Thoracic aorta (tissue), 2 donors: ENCODE measurements around the gene RAP1A. TPM values are rescaled to one million over a fixed set of nuclear protein-coding genes. Genes with fewer than 3 reads are reported as not detected.

Experiments
- ATAC-seq: fragments of 150-250 bp; one replicate; pipeline ENCODE4 v1.8.0; 2017; ENCODE audit warnings: low read depth; ENCODE audit not compliant: insufficient number of reproducible peaks, low FRiP score
- DNase-seq: peaks from one replicate; pipeline ENCODE4 v3.0.0-alpha.2; 2020; ENCODE audit warnings: low spot score
- H3K27ac ChIP-seq, 2 donors: fragments of 200-600 bp; sonication (generic); 1 replicate in 1 of 2; 2 replicates in 1 of 2; pipeline ENCODE4 v1.5.1; 2016; ENCODE audit warnings: mild to moderate bottlenecking in 2 of 2, moderate library complexity in 2 of 2
- H3K27me3 ChIP-seq: fragments of 200-600 bp; sonication (generic); replicated peaks from 2 replicates; pipeline ENCODE4 v1.6.0; 2016; ENCODE audit warnings: mild to moderate bottlenecking; ENCODE audit not compliant: insufficient read depth
- H3K36me3 ChIP-seq: fragments of 200-600 bp; sonication (generic); one replicate; pipeline ENCODE4 v1.5.1; 2016
- H3K4me1 ChIP-seq, 2 donors: fragments of 200-600 bp; sonication (generic); 1 replicate in 1 of 2; 2 replicates in 1 of 2; pipeline versions ENCODE4 v1.5.1 to v1.6.0; 2016; ENCODE audit warnings: low read depth in 2 of 2, mild to moderate bottlenecking in 1 of 2; ENCODE audit not compliant: control insufficient read depth in 1 of 2
- H3K4me3 ChIP-seq: fragments of 200-600 bp; sonication (generic); 2 replicates; pipeline ENCODE4 v1.5.1; 2016; ENCODE audit warnings: mild to moderate bottlenecking
- H3K9me3 ChIP-seq: fragments of 200-600 bp; sonication (generic); 2 replicates; pipeline ENCODE4 v1.5.1; 2016
- CTCF ChIP-seq: fragments of 200-600 bp; sonication (generic); IDR thresholded peaks from one replicate; pipeline ENCODE4 v1.5.1; 2019; ENCODE audit warnings: antibody characterized with exemption
- total RNA-seq, 2 donors: library from RNA; depleted of rRNA; stranded (reverse); fragments of >200 nt; gene quantifications; one replicate each; pipeline versions ENCODE4 v1.1.0 to v1.2.3, GENCODE V29; 2016

RAP1A gene
- total RNA-seq, 2 donors from 2014 or later = 67.4 to 75.0 TPM

GRCh38 chr1:111691886-111692285 lies 72.3 kb downstream of the RAP1A start:
- DNase-seq (no peak), ATAC-seq (no peak)
- Histone ChIP-seq H3K4me1 (peaks cover 11 to 26% of the 10 kb centered on the region in 2 donors), H3K36me3 (no peaks in the 10 kb centered on the region), H3K9me3 (no peaks in the 10 kb centered on the region), H3K4me3 (no peak overlapping the region), H3K27me3 (no peaks in the 10 kb centered on the region), H3K27ac (no peak overlapping the region)
- TF ChIP-seq CTCF = no peak

- peaks cover 17% of the 10 kb centered on the region for H3K36me3 ChIP-seq
- H3K4me1 ChIP-seq = peaks cover 6 to 22% of the 10 kb centered on the region in 2 donors
These were observed 76.2 kb downstream of the RAP1A start for GRCh38 chr1:111695801-111696200.

GRCh38 chr1:111696330-111696729 lies 76.7 kb downstream of the RAP1A start:
- no peak for TF ChIP-seq CTCF
- Histone ChIP-seq H3K36me3 (peaks cover 17% of the 10 kb centered on the region), H3K4me3 (no peak overlapping the region), H3K27me3 (no peaks in the 10 kb centered on the region), H3K27ac (no peak overlapping the region), H3K9me3 (no peaks in the 10 kb centered on the region), H3K4me1 (peaks cover 6 to 17% of the 10 kb centered on the region in 2 donors)
- ATAC-seq (no peak), DNase-seq (no peak)

More at GRCh38 chr1:111695801-111696200, 76.2 kb downstream of the RAP1A start:
- Histone ChIP-seq H3K9me3 (no peaks in the 10 kb centered on the region), H3K27me3 (no peaks in the 10 kb centered on the region), H3K27ac (no peak overlapping the region), H3K4me3 (no peak overlapping the region)
- DNase-seq = no peak
- no peak for ATAC-seq
- no peak for TF ChIP-seq CTCF

GRCh38 chr1:111699268-111699667 lies 79.7 kb downstream of the RAP1A start:
- Histone ChIP-seq H3K4me1 (peaks cover 0 to 17% of the 10 kb centered on the region in 2 donors), H3K4me3 (no peak overlapping the region), H3K36me3 (peaks cover 17% of the 10 kb centered on the region), H3K27ac (no peak overlapping the region), H3K27me3 (no peaks in the 10 kb centered on the region), H3K9me3 (no peaks in the 10 kb centered on the region)
- DNase-seq = no peak
- TF ChIP-seq CTCF = no peak
- ATAC-seq = no peak

GRCh38 chr1:111702504-111703050 lies 83.0 kb downstream of the RAP1A start:
- no peak for TF ChIP-seq CTCF
- no peaks in the 10 kb centered on the region for H3K4me1 ChIP-seq
- DNase-seq (no peak), ATAC-seq (no peak)
- no peaks in the 10 kb centered on the region for H3K27me3 ChIP-seq
- no peak overlapping the region for H3K27ac ChIP-seq
- no peaks in the 10 kb centered on the region for H3K9me3 ChIP-seq
- peaks cover 25% of the 10 kb centered on the region for H3K36me3 ChIP-seq
- H3K4me3 ChIP-seq = no peak overlapping the region
